NCI-H2081 treated with DMSO at 0.1 percent for 48 hours (cell line): ENCODE results near the gene ZCCHC14.

Experiments used
- DNase-seq: peaks from one replicate; lab custom pipeline; 2025; lab: John Stamatoyannopoulos, UW

Gene ZCCHC14

GRCh38 chr16:87361916-87362619, 130.8 kb downstream of the ZCCHC14 start:
- no peak for DNase-seq

DNA sequence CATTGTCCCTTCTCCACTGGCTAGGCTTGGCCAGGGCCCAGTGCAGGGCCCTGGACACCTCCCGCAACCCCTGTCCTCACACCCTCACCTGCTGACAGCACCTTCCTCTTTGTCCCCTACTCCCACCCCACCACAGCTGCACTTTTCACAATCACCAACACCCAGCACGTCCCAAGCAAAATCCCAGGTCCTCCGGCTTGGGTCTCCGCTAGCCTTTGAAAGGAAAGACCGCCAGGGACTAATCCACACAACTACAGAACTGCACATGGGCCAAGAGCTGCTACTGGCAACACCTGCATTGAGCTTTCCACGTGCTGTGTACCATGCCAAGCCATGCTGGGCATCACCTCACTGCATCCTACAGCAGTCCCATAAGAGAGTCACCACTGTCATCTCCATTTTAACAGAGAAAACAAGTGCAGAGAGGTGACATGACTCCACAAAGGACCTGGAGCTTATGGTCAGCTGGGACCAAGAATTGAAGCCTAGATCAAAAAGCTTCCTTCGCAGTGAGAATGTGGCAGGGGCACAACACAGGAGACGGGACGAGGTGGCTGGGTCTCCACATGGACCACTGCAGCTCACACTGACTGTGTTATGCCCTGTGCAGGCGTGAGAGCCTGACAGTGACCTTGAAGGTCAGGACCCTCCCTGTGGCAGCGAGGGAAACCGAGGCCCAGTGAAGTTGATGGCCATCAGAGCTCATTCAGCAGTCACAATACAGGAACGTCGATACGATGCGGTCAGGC, 131.8 kb downstream of the ZCCHC14 start:
- DNase-seq: no peak

DNA sequence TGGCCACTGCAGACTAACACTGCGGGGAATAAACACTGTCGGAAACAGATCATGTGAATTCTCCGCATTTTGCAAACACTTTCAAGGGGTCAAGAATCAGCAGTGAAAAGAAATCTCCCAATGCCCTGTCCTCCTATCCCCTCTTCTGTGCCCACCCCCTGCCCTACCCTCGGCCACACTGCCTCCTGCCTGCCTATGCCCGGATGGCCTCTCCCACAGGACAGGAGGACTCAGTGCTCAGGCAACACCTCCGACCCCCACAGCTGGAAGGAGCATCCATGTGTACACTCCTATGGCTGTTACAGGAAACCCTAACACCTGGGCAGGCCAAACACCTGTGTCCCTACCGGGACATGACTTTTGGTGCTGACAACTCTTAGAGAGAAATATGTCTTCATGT, 133.7 kb downstream of the ZCCHC14 start:
- DNase-seq: no peak

DNA sequence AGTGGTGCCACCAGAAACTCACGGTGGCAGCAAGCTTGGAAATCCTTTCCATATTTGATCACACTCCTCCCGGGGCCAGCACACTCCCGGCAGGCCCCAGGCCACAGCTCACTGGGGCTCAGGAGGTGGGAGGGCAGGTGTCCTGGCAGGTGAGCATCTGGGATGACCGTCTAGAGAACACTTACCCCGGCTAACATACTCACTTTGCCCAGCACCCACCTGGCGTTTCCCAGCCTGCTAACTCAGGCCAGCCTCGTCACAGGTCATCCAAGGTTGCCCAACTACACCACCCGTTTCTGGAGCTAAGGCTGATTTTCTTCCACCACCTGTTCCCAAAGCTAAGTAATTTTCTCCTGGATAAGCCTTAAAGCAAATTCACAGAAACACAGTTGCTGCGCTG, 134.1 kb downstream of the ZCCHC14 start:
- DNase-seq: no peak

GRCh38 chr16:87358250-87358649, 134.6 kb downstream of the ZCCHC14 start:
- no peak for DNase-seq

GRCh38 chr16:87356491-87356853, 136.4 kb downstream of the ZCCHC14 start:
- DNase-seq: no peak
